MM.1S (cell line): ENCODE measurements around the gene FMO3.

Experiments used
- DNase-seq: peaks from one replicate; pipeline ENCODE4 v3.0.0-alpha.2; 2015
- H2AFZ ChIP-seq: fragments of 300-600 bp; sonication (generic); 2 replicates; pipeline ENCODE4 v1.6.0; 2016; ENCODE audit warnings: antibody characterized with exemption, low read length
- H3F3A ChIP-seq: fragments of 300-600 bp; sonication (generic); 2 replicates; pipeline ENCODE4 v1.6.1; 2016; ENCODE audit warnings: mild to moderate bottlenecking, antibody characterized with exemption, low read length, moderate library complexity, mixed read lengths; ENCODE audit not compliant: insufficient read depth
- H3K27ac ChIP-seq: fragments of 300-600 bp; sonication (generic); 2 replicates; pipeline ENCODE4 v1.5.1; 2016; ENCODE audit warnings: mild to moderate bottlenecking, low read length
- H3K27me3 ChIP-seq: fragments of 300-600 bp; sonication (generic); replicated peaks from 2 replicates; pipeline ENCODE4 v1.6.0; 2016; ENCODE audit warnings: low read length; ENCODE audit not compliant: insufficient read depth
- H3K36me3 ChIP-seq: fragments of 300-600 bp; sonication (generic); replicated peaks from 2 replicates; pipeline ENCODE4 v1.6.1; 2016; ENCODE audit warnings: mild to moderate bottlenecking, low read length, mixed read lengths; ENCODE audit not compliant: insufficient read depth
- H3K4me1 ChIP-seq: fragments of 300-600 bp; sonication (generic); 2 replicates; pipeline ENCODE4 v1.6.1; 2016; ENCODE audit warnings: low read length, mixed read lengths
- H3K4me2 ChIP-seq: fragments of 300-600 bp; sonication (generic); 2 replicates; pipeline ENCODE4 v1.6.0; 2016; ENCODE audit warnings: low read depth, low read length
- H3K4me3 ChIP-seq: fragments of 300-600 bp; sonication (generic); 2 replicates; pipeline ENCODE4 v1.5.1; 2016; ENCODE audit warnings: low read length, mixed read lengths
- H3K79me2 ChIP-seq: fragments of 300-600 bp; sonication (generic); 2 replicates; pipeline ENCODE4 v1.6.1; 2016; ENCODE audit warnings: mixed run types, low read length, mixed read lengths
- H3K9ac ChIP-seq: fragments of 300-600 bp; sonication (generic); 2 replicates; pipeline ENCODE4 v1.6.1; 2016; ENCODE audit warnings: low read length, mixed read lengths
- H3K9me2 ChIP-seq: fragments of 300-600 bp; sonication (generic); replicated peaks from 2 replicates; pipeline ENCODE4 v1.6.1; 2016; ENCODE audit warnings: mild to moderate bottlenecking, low read length, mixed read lengths; ENCODE audit not compliant: insufficient read depth
- H3K9me3 ChIP-seq: fragments of 300-600 bp; sonication (generic); replicated peaks from 2 replicates; pipeline ENCODE4 v1.6.1; 2016; ENCODE audit warnings: mild to moderate bottlenecking, low read length, mixed read lengths; ENCODE audit not compliant: insufficient read depth
- H4K20me1 ChIP-seq: fragments of 300-600 bp; sonication (generic); 2 replicates; pipeline ENCODE4 v1.6.1; 2016; ENCODE audit warnings: mild to moderate bottlenecking, low read length, moderate library complexity, mixed read lengths; ENCODE audit not compliant: insufficient read depth
- CTCF ChIP-seq: fragments of 300-600 bp; sonication (generic); IDR thresholded peaks from 2 replicates; pipeline ENCODE4 v1.5.1; 2016; ENCODE audit warnings: antibody characterized with exemption, low read length, mixed read lengths
- EZH2 ChIP-seq: fragments of 300-600 bp; sonication (generic); optimal IDR thresholded peaks from 2 replicates; pipeline ENCODE3; 2017; ENCODE audit warnings: low read depth, mild to moderate bottlenecking, antibody characterized with exemption, low read length, mixed read lengths
- EZH2phosphoT487 ChIP-seq: fragments of 300-600 bp; sonication (generic); IDR thresholded peaks from 2 replicates; pipeline ENCODE4 v1.6.1; 2018; ENCODE audit warnings: antibody characterized with exemption, low read length

Gene FMO3

GRCh38 chr1:171138980-171139379 is 48.3 kb downstream of the FMO3 start:
- Histone ChIP-seq H3K36me3 (no peaks in the 10 kb centered on the region), H3K9me3 (no peaks in the 10 kb centered on the region), H3K9me2 (no peaks in the 10 kb centered on the region), H3K4me3 (no peak overlapping the region), H3K9ac (no peak overlapping the region), H4K20me1 (no peaks in the 10 kb centered on the region), H3K4me1 (no peaks in the 10 kb centered on the region), H3F3A (no peaks in the 10 kb centered on the region), H3K4me2 (no peak overlapping the region), H3K27me3 (no peaks in the 10 kb centered on the region), H3K27ac (no peak overlapping the region), H3K79me2 (no peaks in the 10 kb centered on the region), H2AFZ (no peak overlapping the region)
- no peak for DNase-seq
- no peak for TF ChIP-seq EZH2phosphoT487
- no peak for TF ChIP-seq EZH2
- TF ChIP-seq CTCF: no peak

DNA sequence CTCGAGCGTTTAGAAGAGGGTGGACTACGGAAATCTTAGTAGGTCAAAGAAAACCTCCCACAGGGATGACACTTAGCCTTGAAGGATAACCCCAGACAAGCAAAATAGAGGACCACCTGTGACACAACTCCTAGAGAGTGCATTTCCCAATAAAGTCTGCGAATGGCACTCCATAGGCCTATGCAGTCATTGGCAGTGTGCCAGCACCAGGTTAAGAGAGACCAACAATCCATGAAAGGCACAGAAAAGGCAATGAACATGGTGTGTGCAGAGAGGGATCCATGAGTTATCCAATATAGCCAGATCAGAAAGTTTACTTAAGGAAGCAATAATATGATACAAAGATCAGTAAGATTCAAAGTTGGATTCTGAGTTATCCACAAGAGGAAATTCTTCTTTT is 49.2 kb downstream of the FMO3 start:
- no peaks in the 10 kb centered on the region for H3F3A ChIP-seq
- H2AFZ ChIP-seq: no peak overlapping the region
- H3K9me3 ChIP-seq: no peaks in the 10 kb centered on the region
- no peak overlapping the region for H3K4me2 ChIP-seq
- H3K9ac ChIP-seq: no peak overlapping the region
- DNase-seq: no peak
- no peaks in the 10 kb centered on the region for H3K27me3 ChIP-seq
- H3K4me1 ChIP-seq: no peaks in the 10 kb centered on the region
- H4K20me1 ChIP-seq: no peaks in the 10 kb centered on the region
- no peaks in the 10 kb centered on the region for H3K79me2 ChIP-seq
- no peak for TF ChIP-seq EZH2phosphoT487
- H3K36me3 ChIP-seq: no peaks in the 10 kb centered on the region
- no peak overlapping the region for H3K4me3 ChIP-seq
- no peak overlapping the region for H3K27ac ChIP-seq
- no peaks in the 10 kb centered on the region for H3K9me2 ChIP-seq

DNA sequence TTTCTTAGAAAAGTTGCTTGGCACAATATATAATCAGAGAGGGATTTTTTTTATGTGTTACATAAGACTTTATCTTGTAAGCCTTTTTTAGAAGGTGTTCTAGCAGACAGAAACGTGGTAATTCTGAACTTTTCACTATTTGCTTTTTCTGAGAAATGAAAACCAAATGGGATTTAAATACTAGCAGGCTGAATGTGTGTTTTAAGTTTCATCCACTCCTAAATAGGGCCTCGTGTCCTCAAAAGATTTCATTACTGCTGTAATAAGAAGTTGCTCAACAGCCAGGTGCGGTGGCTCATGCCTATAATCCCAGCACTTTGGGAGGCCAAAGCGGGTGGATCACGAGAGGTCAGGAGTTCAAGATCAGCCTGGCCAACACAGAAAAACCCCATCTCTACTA is 49.7 kb downstream of the FMO3 start:
- no peaks in the 10 kb centered on the region for H3K36me3 ChIP-seq
- DNase-seq: no peak
- no peak overlapping the region for H3K27ac ChIP-seq
- no peak overlapping the region for H3K4me3 ChIP-seq
- H3K9me2 ChIP-seq: no peaks in the 10 kb centered on the region
- no peak overlapping the region for H2AFZ ChIP-seq
- H4K20me1 ChIP-seq: no peaks in the 10 kb centered on the region
- no peak overlapping the region for H3K4me2 ChIP-seq
- H3K9ac ChIP-seq: no peak overlapping the region
- H3K79me2 ChIP-seq: no peaks in the 10 kb centered on the region
- no peaks in the 10 kb centered on the region for H3K4me1 ChIP-seq
- no peaks in the 10 kb centered on the region for H3K27me3 ChIP-seq
- no peaks in the 10 kb centered on the region for H3F3A ChIP-seq
- TF ChIP-seq CTCF (no peak), EZH2 (no peak), EZH2phosphoT487 (no peak)
- H3K9me3 ChIP-seq: no peaks in the 10 kb centered on the region

DNA sequence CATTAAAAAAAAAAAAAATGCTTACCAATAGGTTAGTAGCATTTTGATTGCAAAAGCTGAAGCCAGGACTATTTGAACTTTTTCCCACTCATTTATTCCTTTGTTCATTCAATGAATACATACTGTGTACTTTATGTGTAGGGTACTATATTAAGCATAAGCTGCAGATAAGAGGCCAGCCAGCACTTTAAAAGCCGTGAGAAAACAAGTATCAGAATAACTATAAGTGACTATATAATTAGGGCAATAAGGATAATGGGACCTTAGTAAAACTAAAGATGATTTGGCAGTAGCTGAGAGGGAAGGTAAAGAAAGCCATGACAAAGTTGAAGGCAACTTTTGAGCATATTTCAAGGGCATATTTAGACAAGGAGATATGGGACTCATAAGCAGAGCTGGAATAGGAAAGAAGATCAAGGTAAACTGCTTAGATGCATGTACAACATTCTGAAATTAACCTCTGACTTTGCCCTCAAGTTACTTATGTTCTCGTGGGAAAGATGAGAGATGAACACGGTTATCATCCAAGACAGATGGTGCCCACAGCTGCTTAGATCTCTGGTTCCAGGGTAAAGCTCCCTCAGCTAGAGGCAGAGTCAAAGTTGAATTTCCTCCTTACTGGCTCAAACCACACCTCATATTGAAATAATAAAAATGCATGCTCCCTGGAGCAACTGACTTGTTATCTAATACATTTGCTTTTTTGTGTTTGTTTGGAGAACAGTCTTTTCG is 50.4 kb downstream of the FMO3 start:
- Histone ChIP-seq H3K9me2 (no peaks in the 10 kb centered on the region), H3K27me3 (no peaks in the 10 kb centered on the region), H3K4me3 (no peak overlapping the region), H3K9me3 (no peaks in the 10 kb centered on the region), H3F3A (no peaks in the 10 kb centered on the region), H3K9ac (no peak overlapping the region), H2AFZ (no peak overlapping the region), H3K27ac (no peak overlapping the region), H3K4me2 (no peak overlapping the region), H3K79me2 (no peaks in the 10 kb centered on the region), H3K36me3 (no peaks in the 10 kb centered on the region), H4K20me1 (no peaks in the 10 kb centered on the region), H3K4me1 (no peaks in the 10 kb centered on the region)
- no peak for DNase-seq
- TF ChIP-seq CTCF: no peak
- TF ChIP-seq EZH2phosphoT487: no peak
- TF ChIP-seq EZH2: no peak
